WI38 (cell line): Measurements from ENCODE around the gene COL6A5.
"Not testable (repeated sequence)": the region's sequence is repeated elsewhere in the genome, so short reads cannot be mapped to it uniquely, and the experiment has no call there.

Experiments used
- H3K4me3 ChIP-seq: 2 replicates; pipeline ENCODE4 v1.5.1; 2011; ENCODE audit warnings: low read depth, mild to moderate bottlenecking, control low read depth, low read length
- CTCF ChIP-seq: IDR thresholded peaks from 2 replicates; pipeline ENCODE4 v1.5.1; 2012; ENCODE audit warnings: low read depth, mild to moderate bottlenecking, control low read depth, low read length

Gene COL6A5

GRCh38 chr3:130425484-130425883 is 80.0 kb downstream of the COL6A5 start:
- no peak overlapping the region for H3K4me3 ChIP-seq
- TF ChIP-seq CTCF: no peak

GRCh38 chr3:130426206-130426605 is 80.7 kb downstream of the COL6A5 start:
- TF ChIP-seq CTCF: no peak
- no peak overlapping the region for H3K4me3 ChIP-seq

GRCh38 chr3:130428871-130429712 is 83.6 kb downstream of the COL6A5 start:
- no peak for TF ChIP-seq CTCF
- no peak overlapping the region for H3K4me3 ChIP-seq

- no peak for TF ChIP-seq CTCF
- H3K4me3 ChIP-seq: no peak overlapping the region
Measured at GRCh38 chr3:130429713-130430023, 84.2 kb downstream of the COL6A5 start.

- no peak for TF ChIP-seq CTCF
- H3K4me3 ChIP-seq: no peak overlapping the region
Measured at GRCh38 chr3:130430266-130430665, 84.8 kb downstream of the COL6A5 start.

- not testable (repeated sequence) for H3K4me3 ChIP-seq
Measured at GRCh38 chr3:130432086-130432485, 86.6 kb downstream of the COL6A5 start.

- no peak for TF ChIP-seq CTCF
- H3K4me3 ChIP-seq: no peak overlapping the region
Measured at GRCh38 chr3:130433306-130433705, 87.8 kb downstream of the COL6A5 start.

- no peak overlapping the region for H3K4me3 ChIP-seq
- TF ChIP-seq CTCF: no peak
Measured at GRCh38 chr3:130442284-130442683, 96.8 kb downstream of the COL6A5 start.

- not testable (repeated sequence) for H3K4me3 ChIP-seq
Measured at GRCh38 chr3:130446840-130447239, 101.4 kb downstream of the COL6A5 start.

- not testable (repeated sequence) for H3K4me3 ChIP-seq
Measured at GRCh38 chr3:130448155-130448554, 102.7 kb downstream of the COL6A5 start.
